NCI-H2227 (cell line): ENCODE measurements around the gene JAZF1.

Source experiments
- DNase-seq: peaks from one replicate; lab custom pipeline; 2025; ENCODE audit not compliant: unreplicated experiment; lab: John Stamatoyannopoulos, UW

The JAZF1 gene

DNA sequence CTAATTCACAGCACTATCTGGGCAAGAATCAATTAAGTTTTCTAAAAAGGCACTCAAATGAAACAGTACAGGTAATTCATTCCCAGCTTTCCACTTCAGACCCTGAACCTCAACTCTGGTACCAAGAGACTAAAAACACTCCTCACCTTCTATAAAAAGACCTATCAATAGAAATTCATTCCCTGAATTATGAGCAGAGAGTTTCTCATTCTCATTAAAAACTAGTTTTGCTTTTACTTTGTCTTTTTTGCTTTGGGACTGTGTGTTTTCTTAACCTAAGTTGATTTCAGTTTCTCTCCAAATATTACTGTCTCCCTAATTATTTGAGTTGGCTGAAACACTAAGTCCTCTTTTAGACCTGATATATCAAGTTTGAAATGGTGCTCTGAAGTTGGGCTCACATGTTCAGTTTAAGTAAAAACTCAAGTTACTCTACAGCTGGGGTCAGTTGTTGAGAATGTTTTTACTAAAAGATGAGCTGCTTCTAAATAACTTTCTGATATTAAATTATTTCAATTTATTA lies 189.5 kb downstream of the JAZF1 start:
- DNase-seq = no peak

GRCh38 chr7:27976531-27976930 lies 204.1 kb downstream of the JAZF1 start:
- no peak for DNase-seq

DNA sequence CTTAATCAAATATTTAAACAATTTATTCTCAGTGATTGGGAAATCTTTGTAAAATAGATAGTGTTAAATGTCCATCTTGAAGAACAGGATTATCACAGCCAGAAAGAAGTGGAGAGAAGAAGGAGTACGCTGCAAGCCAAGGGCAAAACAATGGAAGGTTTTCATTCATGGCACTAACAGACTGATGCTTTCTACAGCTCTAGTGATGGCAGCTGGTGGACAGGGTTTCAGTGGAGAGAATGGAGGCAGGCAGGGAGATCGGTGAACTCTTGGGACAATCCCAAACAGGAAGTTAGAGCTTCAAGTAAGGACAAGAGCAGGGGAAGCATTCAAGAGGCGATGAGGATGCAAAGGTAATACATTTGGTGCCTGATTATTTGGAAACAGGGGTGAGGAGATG lies 207.0 kb downstream of the JAZF1 start:
- DNase-seq = no peak

- DNase-seq = no peak
Measured at GRCh38 chr7:27972276-27972675, 208.3 kb downstream of the JAZF1 start.

DNA sequence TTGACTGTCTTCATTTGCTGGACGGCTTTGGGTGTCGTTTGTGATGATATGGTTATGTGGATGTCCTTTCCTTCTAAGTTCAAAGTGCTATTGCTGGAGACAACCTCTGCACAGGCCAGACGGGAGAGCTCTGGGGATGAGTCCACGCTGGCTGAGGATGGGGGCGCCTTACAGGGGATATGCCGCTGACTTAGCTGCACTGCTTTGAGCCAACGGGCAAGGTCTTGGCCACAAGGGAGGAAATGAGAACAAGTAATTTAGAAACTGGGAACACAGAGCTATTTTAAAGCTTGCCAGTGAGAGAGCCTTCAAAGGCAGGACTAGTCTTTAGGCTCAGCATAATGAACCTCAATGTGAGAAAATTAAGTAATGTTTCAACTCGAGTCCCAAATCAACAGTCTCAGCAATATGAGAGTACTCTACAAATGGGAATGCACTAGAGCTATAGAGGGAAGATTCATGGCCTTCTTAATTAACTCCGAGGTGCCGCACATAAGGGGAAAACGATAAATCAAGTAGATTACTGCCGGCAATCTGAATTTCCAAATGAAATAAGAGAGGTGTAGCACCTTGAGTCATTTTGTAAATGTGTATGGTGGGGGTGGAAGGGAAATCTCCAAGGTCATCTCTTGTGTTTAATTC lies 209.3 kb downstream of the JAZF1 start:
- DNase-seq = no peak

DNA sequence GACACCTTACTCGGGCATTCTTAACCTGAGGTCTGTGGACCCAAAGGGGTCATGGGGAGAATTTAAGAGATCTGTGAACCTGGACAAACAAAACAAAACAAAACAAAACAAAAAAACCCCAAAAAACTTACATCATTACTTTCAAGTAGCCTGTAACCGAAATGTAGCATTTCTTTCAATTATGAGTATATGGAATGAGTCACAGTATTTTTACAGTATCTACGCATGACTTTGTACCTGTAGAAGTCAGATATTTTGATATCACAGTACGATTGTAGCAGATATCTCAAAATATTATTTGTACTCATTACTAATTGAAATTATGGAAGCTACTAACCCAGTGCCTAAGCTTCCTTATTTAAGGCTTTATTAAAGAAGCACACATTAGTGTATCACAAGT lies 210.2 kb downstream of the JAZF1 start:
- no peak for DNase-seq

- DNase-seq = no peak
Measured at GRCh38 chr7:27969346-27969745, 211.2 kb downstream of the JAZF1 start.

DNA sequence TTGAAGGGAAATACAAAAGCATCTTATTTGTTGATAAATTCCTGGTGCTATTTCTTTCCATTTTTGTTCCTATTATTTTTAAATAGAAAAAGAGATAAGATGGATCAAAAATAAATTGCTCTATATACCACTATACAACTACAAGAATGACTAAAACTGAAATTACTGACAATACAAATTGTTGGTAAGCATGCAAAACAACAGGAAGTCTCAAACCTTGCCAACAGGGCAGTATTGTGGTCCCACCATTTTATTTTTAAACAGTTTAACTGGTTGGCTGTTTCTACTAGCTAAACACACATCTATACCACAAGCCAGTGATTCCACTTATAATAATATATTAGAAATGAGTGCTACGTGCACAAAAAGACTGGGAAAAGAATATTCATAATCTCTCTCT lies 213.0 kb downstream of the JAZF1 start:
- no peak for DNase-seq

- DNase-seq = no peak
Measured at GRCh38 chr7:27966219-27966780, 214.3 kb downstream of the JAZF1 start.

DNA sequence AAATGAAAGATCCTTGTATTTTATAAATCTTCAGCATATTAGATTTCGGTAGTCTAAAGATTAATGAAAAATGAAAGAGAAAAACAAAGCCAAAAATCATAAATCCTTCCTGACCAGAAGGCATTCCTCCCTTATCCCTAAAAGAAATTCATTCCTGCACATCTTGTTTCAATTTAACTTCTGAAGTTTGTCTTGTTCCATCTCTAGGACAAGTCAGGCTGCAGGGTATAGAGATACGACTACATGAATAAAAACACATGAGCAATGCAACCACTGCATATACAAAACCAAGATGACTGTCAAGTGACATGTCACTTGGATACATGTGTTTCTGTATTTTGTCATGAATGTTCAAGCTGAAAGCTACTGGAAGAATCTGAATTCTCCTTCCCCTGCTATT lies 214.9 kb downstream of the JAZF1 start:
- DNase-seq = no peak

- no peak for DNase-seq
Measured at GRCh38 chr7:27964820-27965219, 215.8 kb downstream of the JAZF1 start.

DNA sequence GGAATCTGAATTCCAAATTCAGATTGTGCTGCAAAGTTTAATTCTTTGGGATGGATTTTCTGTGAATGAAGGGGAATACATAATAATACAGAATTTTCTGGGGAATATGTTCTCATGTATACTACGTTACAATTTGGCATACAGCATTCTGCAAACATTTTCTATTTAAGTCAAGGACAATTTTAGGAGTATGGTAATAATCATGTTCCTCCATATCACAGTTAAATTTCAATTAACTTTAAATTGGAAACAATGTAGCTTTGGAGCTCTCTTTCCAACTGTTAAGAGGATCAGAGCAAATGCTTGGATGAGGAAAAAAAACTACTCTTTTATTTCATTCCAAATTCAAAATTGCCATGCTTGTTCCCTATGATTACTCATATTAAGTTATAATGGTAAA lies 217.5 kb downstream of the JAZF1 start:
- DNase-seq = no peak

- DNase-seq = no peak
Measured at GRCh38 chr7:27962273-27962672, 218.3 kb downstream of the JAZF1 start.

DNA sequence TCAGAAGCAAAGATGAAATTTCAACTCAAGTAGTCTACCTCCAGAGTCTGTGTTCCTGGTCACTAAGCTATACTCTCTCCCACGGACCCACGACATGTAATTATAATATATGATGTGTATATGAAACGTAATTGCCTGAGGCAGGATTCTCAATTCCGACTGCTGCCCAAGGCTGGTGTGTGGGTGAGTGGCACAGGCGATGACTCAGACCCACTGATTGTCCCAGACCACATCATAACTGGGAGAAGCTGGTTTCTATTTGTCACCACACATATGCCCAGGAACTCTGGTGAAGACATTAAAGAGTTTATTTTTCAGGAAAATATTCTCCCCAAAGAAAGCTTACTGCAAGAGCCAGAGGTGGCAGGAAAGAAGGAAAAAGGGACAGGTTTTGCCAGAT lies 219.3 kb downstream of the JAZF1 start:
- no peak for DNase-seq

DNA sequence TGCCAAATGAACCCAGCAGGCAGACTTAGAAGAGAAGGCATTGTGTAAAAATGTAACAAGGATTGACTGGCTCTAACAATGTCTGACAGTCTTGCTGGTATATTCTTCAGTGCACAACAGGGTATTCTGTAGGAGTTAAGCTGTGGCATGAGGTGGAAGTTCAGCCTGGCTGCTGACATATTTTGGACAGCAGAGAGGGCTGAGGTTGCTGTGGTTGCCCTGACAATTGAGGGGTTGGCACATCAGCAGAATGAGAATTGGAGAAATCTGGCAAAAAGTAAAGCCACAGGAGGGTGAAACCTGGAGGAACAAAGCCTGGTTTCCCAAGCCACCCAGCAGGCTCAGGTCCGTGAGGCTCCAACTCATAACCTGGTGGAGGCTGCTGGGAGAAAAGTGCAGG lies 220.2 kb downstream of the JAZF1 start:
- DNase-seq = no peak

DNA sequence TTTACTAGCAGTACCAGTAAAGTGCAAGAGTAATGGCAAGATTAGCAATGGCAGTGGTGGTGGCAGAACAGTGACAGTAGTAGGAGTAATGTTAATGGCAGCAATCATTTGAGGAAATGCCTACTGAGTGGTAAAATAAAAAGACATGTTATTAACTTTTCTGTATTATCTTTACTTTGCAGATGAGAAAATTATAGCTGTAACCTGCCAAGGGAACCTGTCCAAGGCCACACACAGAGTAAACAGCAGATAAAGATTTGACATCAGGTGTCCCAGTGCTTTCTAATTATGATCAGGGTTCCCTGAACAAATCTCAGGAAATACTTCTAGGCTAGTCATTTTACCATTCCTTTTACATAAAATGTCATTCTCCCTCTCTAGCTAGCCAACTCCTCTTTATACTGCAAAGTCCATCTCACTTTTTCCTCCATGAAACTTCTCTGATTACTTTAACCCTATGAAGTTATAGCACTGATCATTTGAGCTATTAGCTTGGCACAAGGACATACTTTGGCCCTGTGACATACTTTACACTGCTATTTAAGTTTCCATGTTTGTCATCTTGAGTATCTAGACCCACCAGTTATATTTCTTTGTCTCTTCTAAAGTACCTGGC lies 221.6 kb downstream of the JAZF1 start:
- DNase-seq = no peak

DNA sequence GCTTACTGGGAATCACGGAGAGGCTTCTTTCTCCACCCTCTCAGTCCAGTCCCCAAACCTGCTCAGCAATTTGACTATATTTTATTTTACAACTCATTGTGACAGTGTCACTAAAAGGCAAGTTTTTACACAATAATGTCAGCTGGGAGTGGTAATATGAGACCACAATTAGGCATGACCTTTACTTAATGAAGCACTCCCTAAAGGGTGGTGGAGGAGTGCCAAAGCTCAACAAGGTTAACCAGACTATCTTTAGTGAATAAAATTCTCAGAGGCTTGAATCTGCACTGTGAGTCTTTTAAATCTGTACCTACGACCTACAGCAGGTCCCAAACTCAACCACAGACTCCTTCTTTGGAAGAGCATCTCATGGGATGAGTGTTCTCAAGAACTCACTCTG lies 225.0 kb downstream of the JAZF1 start:
- DNase-seq = no peak

DNA sequence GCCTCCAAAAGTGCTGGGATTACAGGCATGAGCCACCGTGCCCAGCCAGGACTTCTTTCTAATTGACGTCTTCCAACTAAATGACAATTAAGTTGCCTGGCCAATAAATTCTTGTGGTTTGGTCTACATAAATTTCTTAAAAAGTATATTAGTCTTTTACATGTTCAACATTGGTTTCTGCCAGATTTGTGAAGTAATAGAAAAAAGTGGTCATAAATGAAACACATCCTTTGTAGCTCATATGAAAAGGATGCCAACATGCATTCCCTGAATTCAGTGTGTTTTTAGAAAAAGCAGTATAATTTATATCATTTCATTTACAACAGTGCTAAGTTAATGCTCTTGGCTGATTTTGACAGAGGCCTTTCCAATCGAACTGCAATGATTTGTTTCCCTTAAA lies 225.6 kb downstream of the JAZF1 start:
- no peak for DNase-seq

DNA sequence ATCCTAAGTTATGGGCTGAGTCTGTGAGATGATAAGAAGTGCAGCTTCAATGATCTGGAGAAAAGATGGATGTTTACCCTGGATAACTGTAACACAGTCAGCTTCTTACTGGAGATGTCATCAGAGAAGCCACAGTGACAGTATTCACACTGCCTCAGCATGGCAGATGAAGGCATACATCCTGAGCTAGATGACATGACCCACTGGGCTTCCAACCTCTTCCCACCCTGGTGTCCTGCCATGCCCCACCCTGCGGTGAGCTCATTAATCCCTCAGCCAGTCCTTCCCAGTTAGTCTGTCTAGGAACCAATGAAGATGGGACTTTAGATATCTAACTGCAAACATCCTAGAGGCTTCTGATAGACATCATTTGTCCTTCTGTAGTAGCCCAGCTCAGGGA lies 226.8 kb downstream of the JAZF1 start:
- no peak for DNase-seq

- no peak for DNase-seq
Measured at GRCh38 chr7:27953361-27953760, 227.2 kb downstream of the JAZF1 start.

DNA sequence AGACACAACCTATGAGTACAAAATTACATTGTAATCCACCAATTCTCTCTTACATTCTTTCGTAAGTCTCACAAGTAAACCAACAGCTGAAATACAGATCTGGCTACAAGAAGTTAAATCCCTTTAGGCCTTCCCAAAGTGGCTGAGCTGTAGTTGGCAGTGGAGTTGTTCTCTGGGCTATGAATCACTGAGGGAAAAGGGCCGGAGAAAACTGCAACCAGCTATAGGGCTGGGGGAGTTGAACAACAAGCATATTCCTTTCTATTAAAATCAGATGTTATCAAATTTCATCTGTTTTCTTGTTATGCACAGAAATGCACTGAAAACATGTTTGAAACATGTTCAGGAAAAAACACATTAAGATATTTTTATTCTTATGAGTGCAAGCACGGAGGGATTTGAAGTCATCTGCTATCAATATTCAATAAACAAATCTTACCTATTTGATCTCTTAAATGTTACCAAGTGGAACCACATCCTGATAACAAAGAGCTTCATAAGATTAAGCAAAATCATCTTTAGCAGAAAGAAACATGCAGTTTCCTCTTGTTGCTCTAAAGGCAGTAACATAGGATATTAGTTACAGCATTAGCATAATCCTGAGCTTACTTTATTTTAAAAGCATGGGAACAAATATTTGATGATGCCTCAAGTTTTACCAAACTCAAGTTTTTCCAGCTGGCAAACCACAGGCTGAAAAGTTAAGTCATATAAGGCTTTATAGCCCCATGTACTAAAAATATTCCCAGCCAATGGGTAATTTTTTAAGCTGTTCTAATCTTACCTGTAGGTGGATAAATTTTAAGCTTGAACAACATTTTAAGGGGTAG lies 227.9 kb downstream of the JAZF1 start:
- DNase-seq = no peak

GRCh38 chr7:27950123-27950522 lies 230.5 kb downstream of the JAZF1 start:
- DNase-seq = no peak
